Stimulated activated CD4-positive, alpha-beta T cell treated with anti-CD3 and anti-CD28 coated beads, Interleukin-4, amount 100 ng/mL, for 1 hour (primary cell): Measurements from ENCODE around the gene GBP7.
"Not testable (repeated sequence)": the region's sequence is repeated elsewhere in the genome, so short reads cannot be mapped to it uniquely, and the experiment has no call there.

Source experiments
- DNase-seq: peaks from one replicate; pipeline ENCODE4 v3.0.0-alpha.2; 2020

GBP7 gene

DNA sequence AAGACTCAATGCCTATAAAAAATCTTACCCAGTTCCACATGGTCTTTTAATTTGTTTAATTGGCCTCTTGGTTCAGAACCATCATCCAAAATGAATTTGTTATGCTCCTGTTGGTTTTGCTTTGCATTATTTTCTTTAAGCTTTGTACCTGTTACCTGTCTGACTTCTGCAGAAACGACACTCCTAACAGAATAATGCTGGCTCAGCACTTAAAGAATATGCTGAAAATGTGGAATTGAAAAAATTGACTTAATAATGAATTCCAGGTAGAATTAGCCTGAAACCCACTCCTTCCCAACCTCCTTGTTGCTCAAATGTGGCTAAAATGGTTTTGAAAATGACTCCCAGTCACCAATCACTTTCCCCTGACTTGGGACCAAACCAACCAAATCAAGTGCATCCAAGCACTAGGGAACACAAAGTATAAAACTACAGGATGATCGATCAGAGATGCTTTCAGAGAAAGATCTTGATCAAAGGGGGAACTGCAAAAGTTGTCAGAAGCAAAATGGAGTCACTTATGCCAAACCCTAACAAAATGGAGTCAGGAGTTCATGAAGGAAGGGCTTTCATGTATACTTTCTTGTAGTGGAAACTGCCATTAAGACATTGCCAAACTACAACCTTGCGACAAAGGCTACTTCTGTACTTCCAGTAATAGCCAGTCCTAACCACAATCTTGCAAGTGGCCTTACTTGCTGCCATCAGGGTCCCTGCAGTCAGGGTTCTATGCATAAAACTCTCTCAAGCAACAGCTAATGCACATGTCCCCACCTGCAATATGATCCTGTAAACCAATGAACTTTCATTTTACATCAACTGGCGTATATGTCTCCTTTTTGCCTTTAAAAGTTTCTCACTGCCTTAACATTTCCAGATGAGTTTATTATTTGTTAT, 5.4 kb downstream of the GBP7 start:
- no peak for DNase-seq

DNA sequence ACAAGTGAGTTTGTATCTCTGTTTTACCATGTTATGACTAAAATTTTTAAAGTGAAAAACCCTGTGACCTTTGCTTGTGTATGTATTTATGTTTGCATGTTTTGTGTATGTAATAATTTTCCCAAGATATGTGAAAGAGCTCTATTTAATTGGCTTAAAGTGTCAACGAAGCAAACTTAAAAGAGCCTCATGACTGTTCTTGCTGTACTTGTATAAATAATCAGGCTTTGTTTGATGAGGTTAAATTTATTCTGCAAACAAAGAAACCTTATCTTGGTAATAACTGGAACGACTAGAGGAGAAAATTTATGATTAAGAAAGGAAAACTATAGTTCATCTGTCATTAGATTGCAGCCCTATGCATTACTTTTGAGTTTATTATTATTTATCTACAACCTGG, 6.6 kb downstream of the GBP7 start:
- no peak for DNase-seq

DNA sequence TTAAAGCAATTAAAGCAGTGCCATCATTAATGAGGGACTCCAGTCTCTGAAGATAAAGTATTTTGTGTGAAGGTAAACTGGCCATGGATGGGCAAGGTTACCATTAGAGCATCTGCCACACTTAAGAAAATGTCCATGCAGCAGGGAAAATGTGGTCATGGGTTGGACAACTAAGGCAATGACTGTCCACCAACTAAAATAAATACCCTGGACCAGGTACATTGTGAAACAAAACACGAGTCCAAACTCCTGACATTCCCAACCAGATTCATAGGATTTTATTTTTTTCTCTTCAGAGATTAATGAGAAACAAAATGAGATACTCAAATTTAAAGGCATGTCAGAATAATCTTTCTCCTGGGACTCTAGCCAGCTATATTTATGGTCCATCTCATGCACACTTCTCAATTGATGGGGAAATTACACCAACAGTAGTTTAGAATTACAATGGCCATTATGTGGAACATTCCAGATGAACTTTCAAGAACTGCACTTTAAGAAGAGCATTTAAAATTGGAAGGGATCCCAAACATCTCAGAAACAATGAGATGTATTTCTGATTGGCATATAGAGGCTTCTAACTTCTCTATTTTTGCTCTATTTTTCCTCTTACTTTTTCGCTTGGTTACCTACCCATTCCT, 8.1 kb downstream of the GBP7 start:
- DNase-seq = no peak

DNA sequence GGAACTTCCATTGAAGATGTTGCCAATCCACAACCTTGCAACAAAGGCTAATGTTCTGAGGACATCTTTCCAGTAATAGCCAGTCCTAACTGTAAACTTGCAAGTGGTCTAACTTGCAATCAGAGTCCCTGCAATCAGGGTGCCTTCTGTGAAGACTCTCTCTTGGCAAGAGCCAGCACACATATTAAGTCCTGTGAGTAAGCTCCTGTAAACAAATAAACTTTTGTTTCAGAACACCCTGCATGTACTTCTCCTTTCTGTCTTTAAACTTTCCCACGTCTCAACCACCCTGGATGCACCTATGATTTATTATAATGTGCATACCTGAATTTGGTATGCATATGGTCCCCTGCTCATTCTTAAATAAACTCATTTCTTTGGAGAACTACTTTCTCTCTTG, 9.1 kb downstream of the GBP7 start:
- DNase-seq = no peak

- DNase-seq = no peak
Observed at GRCh38 chr1:89165811-89166210, 10.0 kb downstream of the GBP7 start.

DNA sequence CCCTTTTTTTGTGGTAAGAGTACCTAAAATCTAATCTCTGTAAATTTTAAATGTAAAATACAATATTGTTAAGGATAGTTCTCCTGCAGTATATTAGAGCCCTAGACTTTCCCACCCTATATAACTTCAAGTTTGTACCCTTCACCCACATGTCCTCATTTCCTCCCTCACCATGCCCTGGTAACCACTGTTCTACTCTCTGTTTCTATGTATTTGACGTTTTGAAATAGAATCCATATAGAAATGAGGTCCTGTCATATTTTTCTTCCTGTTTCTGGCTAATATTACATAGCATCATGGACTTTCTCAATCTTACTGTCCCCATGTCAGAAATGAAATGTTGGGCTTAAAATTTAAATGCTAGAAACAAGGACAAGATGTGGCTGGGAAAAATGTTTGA, 24.8 kb downstream of the GBP7 start:
- no peak for DNase-seq

- no peak for DNase-seq
Observed at GRCh38 chr1:89149976-89150375, 25.8 kb downstream of the GBP7 start.

DNA sequence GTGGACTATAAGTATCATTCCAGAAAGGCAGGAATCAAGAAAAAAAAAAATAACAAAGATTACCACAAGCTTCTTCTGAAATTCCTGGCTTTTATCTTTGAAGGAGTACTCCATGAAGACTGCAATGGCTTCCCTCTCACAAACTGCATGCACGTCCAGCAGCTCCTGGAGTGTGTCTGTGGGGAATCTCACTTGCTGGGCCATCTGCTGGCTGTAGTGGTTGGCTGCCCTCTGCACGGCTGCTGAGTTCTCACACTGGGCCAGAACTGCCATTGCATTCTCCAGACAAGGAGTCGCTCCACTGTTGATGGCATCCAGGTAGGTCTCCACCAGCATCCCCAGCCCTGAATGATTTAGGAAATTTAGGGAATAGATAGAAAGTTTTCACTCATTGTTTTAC, 26.6 kb downstream of the GBP7 start:
- DNase-seq = no peak

DNA sequence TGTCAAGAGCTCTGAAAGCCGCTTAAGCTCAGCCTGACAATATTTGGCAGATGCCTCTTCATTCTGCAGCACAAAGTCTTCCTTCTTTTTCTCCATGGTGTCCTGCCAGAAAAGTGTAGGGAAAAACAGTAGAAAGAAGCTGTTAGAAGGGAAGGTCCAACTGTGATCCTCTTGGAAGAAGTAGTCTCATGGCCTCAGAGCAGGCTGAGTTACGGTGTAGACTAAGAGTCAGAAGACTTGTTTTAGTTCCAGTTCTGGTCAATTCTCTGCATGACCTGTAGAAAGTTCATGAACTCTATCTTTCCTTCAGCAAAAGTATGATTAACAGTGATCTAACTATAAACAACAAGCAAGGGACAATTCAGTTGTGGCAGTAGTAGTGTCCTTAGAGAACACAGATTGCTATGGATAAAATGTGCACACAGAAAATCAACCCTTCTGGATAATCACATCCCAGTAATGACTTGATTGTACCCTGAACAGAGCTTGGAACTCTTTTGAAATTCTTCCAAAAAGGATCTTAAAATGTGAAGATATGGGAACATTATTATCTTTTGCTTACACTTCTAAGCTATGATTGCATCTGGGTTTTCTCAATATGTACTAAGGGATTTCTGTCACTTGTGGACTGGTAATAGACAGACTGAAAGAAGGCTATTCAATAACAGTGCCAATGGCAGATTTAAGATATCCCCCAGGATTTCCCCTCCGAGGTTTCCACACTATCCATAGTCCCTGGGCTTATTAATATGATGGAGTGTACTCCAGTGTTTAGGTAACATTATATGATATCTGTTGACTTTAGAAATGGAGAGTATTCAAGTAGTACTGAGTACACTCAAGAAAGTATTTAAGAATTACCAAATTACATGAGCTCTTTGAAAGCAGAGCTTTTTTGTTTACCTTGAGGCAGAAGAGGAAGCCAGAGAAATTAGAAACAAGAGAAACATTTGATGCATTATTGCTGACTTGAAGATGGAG, 27.8 kb downstream of the GBP7 start:
- DNase-seq = no peak

DNA sequence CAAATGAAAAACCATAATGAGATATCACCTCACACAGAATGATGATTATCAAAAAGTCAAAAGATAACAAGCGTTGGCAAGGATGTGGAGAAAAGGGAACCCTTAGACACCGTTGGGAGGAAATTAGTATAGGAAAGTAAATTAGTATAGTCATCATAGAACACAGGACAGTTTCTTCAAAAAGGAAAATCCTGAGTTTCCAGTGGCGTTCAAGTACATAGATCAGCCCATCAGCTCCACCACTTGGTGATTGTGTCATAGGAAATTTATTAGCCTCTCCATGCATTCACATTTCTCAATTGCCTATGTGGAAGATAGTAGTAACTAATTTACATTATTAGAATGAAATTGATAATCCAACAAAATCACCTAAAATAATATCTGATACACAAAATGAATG, 29.1 kb downstream of the GBP7 start:
- no peak for DNase-seq

DNA sequence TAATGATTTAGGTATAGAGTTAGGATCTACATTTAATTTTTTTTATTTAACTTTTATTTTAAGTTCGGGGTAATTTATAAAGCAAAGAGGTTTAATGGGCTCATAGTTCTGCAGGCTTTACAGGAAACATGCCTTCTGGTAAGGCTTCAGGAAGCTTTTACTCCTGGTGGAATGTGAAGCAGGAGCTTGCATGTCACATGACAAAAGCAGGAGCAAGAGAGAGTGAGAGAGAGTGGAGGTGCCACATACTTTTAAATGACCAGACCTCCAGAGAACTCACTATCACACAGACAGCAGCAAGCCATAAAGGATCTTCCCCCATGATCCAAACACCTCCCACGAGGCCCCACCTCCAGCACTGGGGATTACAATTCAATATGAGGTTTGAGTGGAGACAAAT, 32.3 kb downstream of the GBP7 start:
- no peak for DNase-seq

- DNase-seq = no peak
Observed at GRCh38 chr1:89142160-89142559, 33.6 kb downstream of the GBP7 start.

DNA sequence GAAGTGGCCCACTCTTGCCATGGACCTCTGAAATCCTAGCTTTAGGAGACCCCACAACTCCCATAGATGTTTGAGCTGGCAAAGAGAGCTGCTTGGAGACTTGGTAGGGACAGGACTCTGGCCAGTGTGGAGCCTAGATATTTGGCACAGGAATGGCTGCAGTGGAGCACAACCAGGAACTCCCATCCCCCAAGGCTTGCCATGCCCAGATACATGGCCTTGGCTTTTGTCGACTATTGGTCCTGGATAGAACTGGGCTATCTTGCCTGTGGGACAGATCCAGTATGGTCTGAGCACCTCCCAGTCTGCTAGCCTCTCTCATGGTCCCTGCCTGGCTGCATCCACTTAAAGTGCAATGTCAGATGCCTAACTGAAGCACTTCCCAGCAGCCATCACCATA, 42.1 kb downstream of the GBP7 start:
- DNase-seq = no peak

- no peak for DNase-seq
Observed at GRCh38 chr1:89130716-89131115, 45.1 kb downstream of the GBP7 start.

DNA sequence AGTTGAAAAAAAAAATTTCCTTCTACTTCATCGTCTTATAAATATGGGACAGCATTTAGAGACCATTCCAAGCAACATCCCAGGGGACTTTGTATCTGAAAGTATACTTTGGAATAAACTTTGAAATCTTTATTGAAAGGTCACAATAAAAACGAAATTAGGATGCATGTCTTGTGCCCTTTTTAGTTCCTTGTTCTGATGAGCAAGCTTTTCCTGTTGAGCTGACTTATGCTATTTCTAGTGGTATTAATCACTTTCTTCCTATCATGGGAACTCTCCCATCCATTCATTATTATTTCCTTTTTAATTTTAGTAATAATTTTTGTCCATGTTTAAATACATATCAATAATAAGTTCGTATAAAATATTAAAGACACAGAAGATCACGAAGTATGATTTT, 45.9 kb downstream of the GBP7 start:
- DNase-seq = no peak

DNA sequence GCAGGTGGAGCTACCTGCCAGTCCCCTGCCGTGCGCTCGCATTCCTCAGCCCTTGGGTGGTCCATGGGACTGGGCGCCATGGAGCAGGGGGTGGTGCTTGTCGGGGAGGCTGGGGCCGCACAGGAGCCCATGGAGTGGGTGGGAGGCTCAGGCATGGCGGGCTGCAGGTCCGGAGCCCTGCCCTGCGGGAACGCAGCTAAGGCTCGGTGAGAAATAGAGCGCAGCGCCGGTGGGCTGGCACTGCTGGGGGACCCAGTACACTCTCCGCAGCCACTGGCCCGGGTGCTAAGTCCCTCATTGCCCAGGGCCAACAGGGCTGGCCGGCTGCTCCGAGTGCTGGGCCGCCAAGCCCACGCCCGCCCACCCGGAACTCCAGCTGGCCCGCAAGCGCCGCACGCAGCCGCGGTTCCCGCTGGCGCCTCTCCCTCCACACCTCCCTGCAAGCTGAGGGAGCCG, 47.8 kb downstream of the GBP7 start:
- DNase-seq = not testable (repeated sequence)

- peak; percentile 76 for DNase-seq
Observed at GRCh38 chr1:89126602-89127565, 48.9 kb downstream of the GBP7 start.

- no peak for DNase-seq
Observed at GRCh38 chr1:89125913-89126580, 49.8 kb downstream of the GBP7 start, which contains the start of gene GBP2. GBP2 (minus strand) TSS chr1:89126114; CDS start chr1:89121966, 4,148 bp downstream.

- no peak for DNase-seq
Observed at GRCh38 chr1:89125240-89125912, 50.4 kb downstream of the GBP7 start.

DNA sequence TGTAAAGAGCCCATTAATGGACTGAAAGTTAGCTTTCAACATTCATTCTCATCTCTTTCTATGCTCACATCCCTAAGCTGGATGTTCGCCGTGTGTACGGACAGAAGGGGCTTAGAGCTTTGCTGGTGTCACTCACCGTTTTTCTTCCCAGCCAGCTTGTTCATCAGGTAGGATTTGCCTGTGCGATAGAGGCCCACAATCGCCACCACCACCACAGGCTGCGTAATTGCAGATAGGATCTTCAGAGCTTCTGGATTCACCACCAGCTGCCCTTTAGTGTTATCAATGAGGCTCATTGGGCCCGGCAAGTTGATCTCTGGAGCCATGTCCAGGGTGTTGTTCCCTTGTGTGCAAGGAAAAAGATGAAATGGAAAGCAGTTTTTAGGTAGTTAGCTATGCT, 54.2 kb downstream of the GBP7 start:
- no peak for DNase-seq

GRCh38 chr1:89114662-89115061, 61.1 kb downstream of the GBP7 start:
- no peak for DNase-seq
